Heart left ventricle (tissue), 16 donors: ENCODE data around the gene PCAT7. TPM values are rescaled to one million over a fixed set of nuclear protein-coding genes. Genes with fewer than 3 reads are reported as not detected.

Experiments
- ATAC-seq, 4 donors: fragments of 200-7000 bp; cut with Tn5 transposase; one replicate each; pipeline ENCODE4 v1.9.1; 2020 to 2022; ENCODE audit warnings: moderate library complexity in 4 of 4, mild to moderate bottlenecking in 3 of 4, moderate number of reproducible peaks in 1 of 4
- DNase-seq, 5 donors: peaks; one replicate each; pipeline ENCODE4 v3.0.0-alpha.2; 2020
- H3K27ac ChIP-seq, 12 donors: fragments of 200-600 bp; sonication (generic) in 4 of 12; one replicate each; pipeline versions ENCODE4 v1.5.0 to v1.8.0; 2016 to 2022; ENCODE audit warnings: mild to moderate bottlenecking in 2 of 12
- H3K27me3 ChIP-seq, 9 donors: fragments of 200-600 bp; sonication (generic) in 2 of 9; one replicate each; pipeline versions ENCODE4 v1.5.1 to v1.8.0; 2016 to 2022; ENCODE audit warnings: mild to moderate bottlenecking in 3 of 9
- H3K36me3 ChIP-seq, 9 donors: fragments of 200-600 bp; sonication (generic) in 2 of 9; one replicate each; pipeline versions ENCODE4 v1.5.0 to v1.8.0; 2018 to 2022; ENCODE audit warnings: mild to moderate bottlenecking in 2 of 9
- H3K4me1 ChIP-seq, 12 donors: fragments of 200-600 bp; sonication (generic) in 4 of 12; one replicate each; pipeline versions ENCODE4 v1.5.0 to v1.8.0; 2016 to 2022; ENCODE audit warnings: mild to moderate bottlenecking in 3 of 12
- H3K4me3 ChIP-seq, 12 donors: fragments of 200-600 bp; sonication (generic) in 4 of 12; one replicate each; pipeline versions ENCODE4 v1.5.0 to v1.8.0; 2017 to 2022; ENCODE audit warnings: mild to moderate bottlenecking in 9 of 12, moderate library complexity in 4 of 12
- H3K9me3 ChIP-seq, 12 donors: fragments of 200-600 bp; sonication (generic) in 4 of 12; one replicate each; pipeline versions ENCODE4 v1.5.0 to v1.8.0; 2016 to 2022; ENCODE audit warnings: mild to moderate bottlenecking in 1 of 12
- POLR2A ChIP-seq, 2 donors: fragments of 450-650 bp; IDR thresholded peaks; one replicate each; pipeline ENCODE4 v1.6.1; 2017; ENCODE audit warnings: antibody characterized with exemption in 2 of 2, mild to moderate bottlenecking in 2 of 2, moderate library complexity in 2 of 2
- WGBS, 4 donors: extraction: QIAGEN DNeasy Blood & Tissue Kit in 2 of 4; methylation state at CpG; one replicate each; pipeline versions ENCODE4 v1.1.5 to v1.1.7; 2013 to 2018; 5-methylcytosine and 5-hydroxymethylcytosine counted together
- intact Hi-C, 10 donors: fragments of 100-400 bp; cut with DNase I; formaldehyde crosslinking; loops; one replicate each; pipeline versions ENCODE4 v1.11.1 to v1.14.2; 2022
- polyA plus RNA-seq, 2 donors: library from polyadenylated mRNA; stranded (reverse); fragments of 200-250 nt; gene quantifications; one replicate each; pipeline ENCODE4 v1.2.3, GENCODE V29; 2013
- total RNA-seq, 9 donors: library from RNA; depleted of rRNA in 2 of 9; stranded (reverse); fragments of >200 nt in 2 of 9; fragmentation: NEBNext Ultra II Directional in 3 of 9; extraction: Animal tissue kit (Norgen Biotek cat#: 25700) in 3 of 9; gene quantifications; one replicate each; pipeline versions ENCODE4 v1.1.0 to v1.2.4, GENCODE V29; 2016 to 2023
- TF ChIP-seq, protein P1 (sequence below), 12 donors: fragments of 200-600 bp; sonication (generic) in 4 of 12; IDR thresholded peaks; one replicate each; pipeline versions ENCODE4 v1.5.0 to v1.8.0; 2018 to 2022; ENCODE audit warnings: antibody characterized with exemption in 12 of 12, mild to moderate bottlenecking in 5 of 12
- donor health status: ischemic (EF 13 %, LVEDD 7.1; RV severe dilation, severe dysfunction).
- donor health status: healthy with polysubstance abuse.
- donor health status: DM: no; HTN: yes; CAD: no.
- donor health status: DM: no; HTN: no; CAD: no.
- donor health status: ischemic (EF 25% LVEDD 6.9; RV normal size, moderate dysfunction).
- donor health status: ischemic (EF 25% LVEDD 5.7; RV mildly dilated, moderate dysfunction).
- donor health status: healthy.
- donor health status: DM: yes; HTN: yes; CAD: no.
- donor health status: ischemic (EF 35%, LVEDD 5.7; RV mildly dilated, moderate dysfunction).
- donor health status: nonischemic (EF 11% LVEDD 7.7; RV severe dilation, severe dysfunction).
- donor health status: DM: yes; HTN: yes; CAD: no.
- donor health status: PGD.
- donor health status: ischemic (EF 29% LVEDD 5.4; RV normal size, mild dysfunction).
- donor health status: nonischemic (EF 23%, LVEDD 6.1; RV moderate dilation, normal function).

The PCAT7 gene
- total and polyA plus RNA-seq, 11 donors = not detected

DNA sequence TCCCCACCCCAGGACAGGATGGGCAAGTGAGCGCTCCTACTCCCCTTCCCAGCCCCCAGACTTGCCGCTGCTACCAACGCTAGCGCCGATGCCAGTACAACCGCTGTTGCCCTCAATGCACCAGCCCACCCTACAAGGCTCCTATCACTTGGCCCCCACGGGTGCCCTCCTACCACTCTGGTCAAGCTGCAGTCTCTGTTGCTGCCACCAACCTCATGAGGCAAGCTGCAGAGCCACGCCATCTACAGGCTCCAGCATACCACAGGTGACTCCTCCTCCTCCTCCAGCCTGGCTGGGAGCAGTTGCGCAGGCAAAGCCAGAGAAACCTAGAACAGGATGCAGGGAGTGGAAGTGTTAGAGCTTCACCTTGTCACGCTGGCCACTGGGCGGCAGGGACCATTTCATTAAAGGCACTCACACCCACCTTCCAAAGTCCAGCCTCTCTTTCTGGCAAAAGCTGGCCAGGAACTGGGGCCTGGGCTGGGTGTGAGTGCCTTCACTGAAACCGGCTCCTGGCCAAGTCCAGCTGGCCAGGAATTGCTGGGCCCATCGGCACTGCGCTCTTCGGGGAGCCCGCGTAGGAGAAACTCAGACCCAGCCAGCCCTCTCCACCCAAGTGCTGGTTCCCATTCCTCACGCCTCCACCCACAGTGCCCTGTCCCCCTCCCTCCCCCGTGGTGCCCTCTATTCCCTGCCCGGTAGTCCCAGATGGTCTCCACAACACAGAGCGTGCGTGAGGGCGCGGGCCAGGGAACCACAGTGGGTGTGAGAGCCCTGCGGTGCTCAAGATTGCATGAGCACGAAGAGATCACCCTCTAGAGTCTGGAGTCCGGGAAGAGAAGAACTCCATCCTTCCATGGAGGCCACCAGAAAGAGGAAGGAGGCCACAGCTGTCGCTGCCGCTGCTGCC lies 1.6 kb upstream of the PCAT7 start:
- no peak overlapping the region for H3K4me3 ChIP-seq
- no peaks in the 10 kb centered on the region for H3K36me3 ChIP-seq
- H3K27ac ChIP-seq = no peak overlapping the region
- H3K4me1 ChIP-seq = no peaks in the 10 kb centered on the region
- ATAC-seq = peak in 1 of 4 donors; percentile 38
- no peaks in the 10 kb centered on the region for H3K9me3 ChIP-seq
- no peak for TF ChIP-seq POLR2A (IDR thresholded peaks at IDR 0.05)
- TF ChIP-seq, protein P1, sequence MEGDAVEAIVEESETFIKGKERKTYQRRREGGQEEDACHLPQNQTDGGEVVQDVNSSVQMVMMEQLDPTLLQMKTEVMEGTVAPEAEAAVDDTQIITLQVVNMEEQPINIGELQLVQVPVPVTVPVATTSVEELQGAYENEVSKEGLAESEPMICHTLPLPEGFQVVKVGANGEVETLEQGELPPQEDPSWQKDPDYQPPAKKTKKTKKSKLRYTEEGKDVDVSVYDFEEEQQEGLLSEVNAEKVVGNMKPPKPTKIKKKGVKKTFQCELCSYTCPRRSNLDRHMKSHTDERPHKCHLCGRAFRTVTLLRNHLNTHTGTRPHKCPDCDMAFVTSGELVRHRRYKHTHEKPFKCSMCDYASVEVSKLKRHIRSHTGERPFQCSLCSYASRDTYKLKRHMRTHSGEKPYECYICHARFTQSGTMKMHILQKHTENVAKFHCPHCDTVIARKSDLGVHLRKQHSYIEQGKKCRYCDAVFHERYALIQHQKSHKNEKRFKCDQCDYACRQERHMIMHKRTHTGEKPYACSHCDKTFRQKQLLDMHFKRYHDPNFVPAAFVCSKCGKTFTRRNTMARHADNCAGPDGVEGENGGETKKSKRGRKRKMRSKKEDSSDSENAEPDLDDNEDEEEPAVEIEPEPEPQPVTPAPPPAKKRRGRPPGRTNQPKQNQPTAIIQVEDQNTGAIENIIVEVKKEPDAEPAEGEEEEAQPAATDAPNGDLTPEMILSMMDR (IDR thresholded peaks at IDR 0.05) = no peak
- H3K27me3 ChIP-seq = peaks cover 0 to 8% (median 0%) of the 10 kb centered on the region in 9 donors
- WGBS, 4 donors = 90 to 93% (median 92%) methylated on average over 21 to 29 of the region's 29 CpGs
- no peak for DNase-seq
- intact Hi-C loops = no loop called here

DNA sequence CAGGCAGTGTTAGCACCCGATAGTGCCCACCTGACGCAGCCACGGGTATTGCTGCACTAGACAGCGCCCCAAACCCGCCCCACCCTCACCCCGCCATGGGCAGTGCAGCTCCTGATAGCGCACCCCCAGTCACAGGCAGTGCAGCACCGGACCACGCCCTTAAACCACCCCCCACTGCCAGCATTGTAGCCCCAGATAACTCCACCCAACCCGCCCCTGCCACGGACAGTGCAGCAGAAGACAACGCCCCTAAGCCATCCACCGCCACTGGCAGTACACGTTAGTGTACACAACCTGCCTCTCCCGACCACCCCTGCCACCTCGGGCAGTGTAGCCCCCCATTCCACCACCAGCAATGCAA lies 825 bp upstream of the PCAT7 start:
- Histone ChIP-seq H3K9me3 (no peaks in the 10 kb centered on the region), H3K4me1 (no peaks in the 10 kb centered on the region), H3K4me3 (no peak overlapping the region), H3K36me3 (no peaks in the 10 kb centered on the region), H3K27me3 (peaks cover 0 to 6% (median 0%) of the 10 kb centered on the region in 9 donors), H3K27ac (no peak overlapping the region)
- intact Hi-C loops = no loop called here
- DNase-seq (no peak), ATAC-seq (no peak)
- 89 to 91% (median 90%) methylated on average over 13 to 16 of the region's 16 CpGs for WGBS, 4 donors
- TF ChIP-seq POLR2A (IDR thresholded peaks at IDR 0.05) = no peak

GRCh38 chr9:94557376-94557775 lies 2.5 kb downstream of the PCAT7 start:
- 87 to 94% (median 90%) methylated on average over 4 of the region's 4 CpGs for WGBS, 4 donors
- intact Hi-C loops = no loop called here
- Histone ChIP-seq H3K9me3 (no peaks in the 10 kb centered on the region), H3K27me3 (peaks cover 0 to 5% (median 0%) of the 10 kb centered on the region in 9 donors), H3K4me1 (no peaks in the 10 kb centered on the region), H3K4me3 (no peak overlapping the region), H3K27ac (no peak overlapping the region), H3K36me3 (no peaks in the 10 kb centered on the region)
- DNase-seq (no peak), ATAC-seq (no peak)
- no peak for TF ChIP-seq POLR2A (IDR thresholded peaks at IDR 0.05)
- TF ChIP-seq, protein P1 (IDR thresholded peaks at IDR 0.05) = no peak

- H3K4me3 ChIP-seq = no peak overlapping the region
- H3K36me3 ChIP-seq = no peaks in the 10 kb centered on the region
- intact Hi-C loops = no loop called here
- DNase-seq (no peak), ATAC-seq (no peak)
- H3K4me1 ChIP-seq = no peaks in the 10 kb centered on the region
- no peak overlapping the region for H3K27ac ChIP-seq
- peaks cover 0 to 5% (median 0%) of the 10 kb centered on the region in 9 donors for H3K27me3 ChIP-seq
- 87 to 96% (median 90%) methylated on average over 6 of the region's 6 CpGs for WGBS, 4 donors
- no peaks in the 10 kb centered on the region for H3K9me3 ChIP-seq
- TF ChIP-seq, protein P1 (IDR thresholded peaks at IDR 0.05) = no peak
- no peak for TF ChIP-seq POLR2A (IDR thresholded peaks at IDR 0.05)
Observed at GRCh38 chr9:94560237-94560636, 5.4 kb downstream of the PCAT7 start.
